K562 (cell line): ENCODE data around the gene SLC35G2. TPM values are rescaled to one million over a fixed set of nuclear protein-coding genes. Genes with fewer than 3 reads are reported as not detected.

Experiments
- ATAC-seq: fragments of 200-7000 bp; cut with Tn5 transposase; 3 replicates; pipeline ENCODE4 v1.9.1; 2020; ENCODE audit warnings: moderate library complexity
- BruUV-seq: library from RNA; stranded (reverse); fragments of 400-500 nt; replicated peaks from 2 replicates; lab custom pipeline; 2021; lab: Mats Ljungman, UMichigan
- CTCF ChIA-PET: fragments of 300-600 bp; formaldehyde crosslinking; extraction: SDS; loops from one replicate; lab custom pipeline; 2021; ENCODE audit warnings: low intra/inter-chr PET ratio; lab: Yijun Ruan, JAX
- POLR2A ChIA-PET: fragments of 300-600, 350-650 bp; sonication (Branson Sonifier 250); formaldehyde crosslinking; extraction: SDS; loops from one replicate; lab custom pipeline; 2021; ENCODE audit warnings: antibody characterized with exemption, inconsistent platforms; lab: Yijun Ruan, JAX
- DNase-seq, 4 experiments: peaks; one replicate each; pipeline versions ENCODE4 v3.0.0 to v3.0.0-alpha.2; 2011 to 2018; ENCODE audit warnings: low spot score in 3 of 4, mixed read lengths in 3 of 4; ENCODE audit errors: extremely low read depth in 1 of 4
- FAIRE-seq: peaks from 2 replicates; lab custom pipeline; 2011; peaks lifted over from hg19 to GRCh38; lab: Jason Lieb, UNC
- H2AFZ ChIP-seq: 2 replicates; pipeline ENCODE4 v1.6.0; 2011; ENCODE audit warnings: low read depth, low read length, control low read depth, inconsistent platforms
- H3K27ac ChIP-seq: fragments of 200-600 bp; 3 replicates; pipeline ENCODE4 v1.8.0; 2011; ENCODE audit warnings: low read depth, mild to moderate bottlenecking, control low read depth, inconsistent platforms, low read length, moderate library complexity, mixed read lengths; ENCODE audit errors: extremely low read depth
- H3K27me3 ChIP-seq, 2 experiments: fragments of 300-600 bp in 1 of 2; 2 replicates in 1 of 2; 3 replicates in 1 of 2; pipeline versions ENCODE4 v1.6.0 to v1.8.0; 2011; ENCODE audit warnings: inconsistent platforms in 2 of 2, low read length in 2 of 2, mild to moderate bottlenecking in 1 of 2, mixed read lengths in 1 of 2, moderate library complexity in 1 of 2; ENCODE audit not compliant: control insufficient read depth in 2 of 2, insufficient read depth in 2 of 2
- H3K36me3 ChIP-seq: fragments of 300-600 bp; 3 replicates; pipeline ENCODE4 v1.8.0; 2011; ENCODE audit warnings: mild to moderate bottlenecking, low read length, inconsistent platforms; ENCODE audit not compliant: control insufficient read depth, insufficient read depth
- H3K4me1 ChIP-seq, 2 experiments: fragments of 200-600 bp in 1 of 2; replicated peaks in 1 of 2; 2 replicates in 1 of 2; 3 replicates in 1 of 2; pipeline versions ENCODE4 v1.5.1 to v1.8.0; 2011; ENCODE audit warnings: inconsistent platforms in 2 of 2, low read length in 2 of 2, mild to moderate bottlenecking in 1 of 2, mixed read lengths in 1 of 2, moderate library complexity in 1 of 2; ENCODE audit not compliant: control insufficient read depth in 2 of 2, insufficient read depth in 2 of 2
- H3K4me2 ChIP-seq: 2 replicates; pipeline ENCODE4 v1.6.1; 2011; ENCODE audit warnings: low read length, control low read depth, inconsistent platforms, mixed read lengths; ENCODE audit not compliant: insufficient read depth
- H3K4me3 ChIP-seq: fragments of 200-600 bp; sonication (generic), shearing (Covaris generic); 2 replicates; pipeline ENCODE4 v1.5.1; 2016; ENCODE audit warnings: control low read depth, inconsistent platforms
- H3K79me2 ChIP-seq: fragments of 200-600 bp; 3 replicates; pipeline ENCODE4 v1.8.0; 2011; ENCODE audit warnings: low read length, inconsistent platforms; ENCODE audit not compliant: control insufficient read depth, insufficient read depth
- H3K9ac ChIP-seq, 2 experiments: 2 replicates each; pipeline versions ENCODE4 v1.6.0 to v1.6.1; 2011; ENCODE audit warnings: low read depth in 2 of 2, low read length in 2 of 2, control low read depth in 1 of 2, inconsistent platforms in 1 of 2, mild to moderate bottlenecking in 1 of 2, mixed read lengths in 1 of 2; ENCODE audit not compliant: insufficient read depth in 1 of 2
- H3K9me1 ChIP-seq: one replicate; pipeline ENCODE4 v1.6.0; 2011; ENCODE audit warnings: inconsistent platforms, mild to moderate bottlenecking, low read length, moderate library complexity; ENCODE audit not compliant: control insufficient read depth, insufficient read depth
- H3K9me3 ChIP-seq: replicated peaks from 2 replicates; pipeline ENCODE4 v1.5.1; 2011; ENCODE audit warnings: low read depth, low read length, inconsistent platforms; ENCODE audit not compliant: control insufficient read depth, insufficient read depth
- H4K20me1 ChIP-seq: replicated peaks from 2 replicates; pipeline ENCODE4 v1.6.1; 2011; ENCODE audit warnings: low read length, inconsistent platforms, mixed read lengths; ENCODE audit not compliant: control insufficient read depth, insufficient read depth
- CHD4 ChIP-seq: fragments of 200-600 bp; sonication (generic); IDR thresholded peaks from 3 replicates; pipeline ENCODE4 v1.6.1; 2012; ENCODE audit warnings: low read depth, mild to moderate bottlenecking, mixed read lengths, low read length, inconsistent platforms; ENCODE audit not compliant: insufficient read depth, insufficient replicate concordance, poor library complexity, severe bottlenecking
- E2F3 ChIP-seq: fragments of 250-450 bp; sonication (Bioruptor Pico); IDR thresholded peaks from 2 replicates; pipeline ENCODE4 v1.4.0; 2020; ENCODE audit warnings: mild to moderate bottlenecking
- ELF2 ChIP-seq: fragments of 250-450 bp; sonication (Bioruptor Pico); IDR thresholded peaks from 2 replicates; pipeline ENCODE4 v1.5.0; 2021; ENCODE audit warnings: mild to moderate bottlenecking
- FOXJ3 ChIP-seq: sonication (generic); formaldehyde crosslinking; IDR thresholded peaks from 2 replicates; pipeline ENCODE4 v1.4.0; 2020; ENCODE audit warnings: mild to moderate bottlenecking, missing genetic modification reagents
- HEY1 ChIP-seq: fragments of 250-450 bp; sonication (Bioruptor Pico); IDR thresholded peaks from 2 replicates; pipeline ENCODE4 v1.5.0; 2020; ENCODE audit warnings: mild to moderate bottlenecking, moderate library complexity, borderline replicate concordance
- NFE2L1 ChIP-seq: fragments of 450-650 bp; IDR thresholded peaks from 2 replicates; pipeline ENCODE4 v1.6.1; 2016; ENCODE audit warnings: missing genetic modification characterization, low read depth, mild to moderate bottlenecking, missing compliant biosample characterization, moderate library complexity, borderline replicate concordance
- NR2F6 ChIP-seq: fragments of 450-650 bp; formaldehyde crosslinking; IDR thresholded peaks from 2 replicates; pipeline ENCODE4 v1.4.0; 2020; ENCODE audit warnings: mild to moderate bottlenecking
- OTX1 ChIP-seq: fragments of 450-650 bp; formaldehyde crosslinking; IDR thresholded peaks from 2 replicates; pipeline ENCODE4 v1.4.0; 2022; ENCODE audit warnings: mild to moderate bottlenecking
- PHTF2 ChIP-seq: fragments of 250-450 bp; sonication (Bioruptor Pico); IDR thresholded peaks from 2 replicates; pipeline ENCODE4 v1.5.0; 2021; ENCODE audit warnings: mild to moderate bottlenecking
- RBM25 ChIP-seq: fragments of 200-400 bp; formaldehyde crosslinking; IDR thresholded peaks from 2 replicates; pipeline ENCODE4 v1.6.1; 2018; ENCODE audit warnings: low read length, low read depth, moderate library complexity; ENCODE audit not compliant: severe bottlenecking
- ZBED1 ChIP-seq: IDR thresholded peaks from 2 replicates; pipeline ENCODE4 v1.6.1; 2014
- ZNF408 ChIP-seq: fragments of 250-450 bp; sonication (Bioruptor Pico); IDR thresholded peaks from 2 replicates; pipeline ENCODE4 v1.4.0; 2020; ENCODE audit warnings: low read depth, mild to moderate bottlenecking, moderate library complexity
- ZNF584 ChIP-seq: fragments of 200-800 bp; sonication (Bioruptor generic); IDR thresholded peaks from 2 replicates; pipeline ENCODE4 v1.6.1; 2016; ENCODE audit warnings: low read depth, mild to moderate bottlenecking, missing genetic modification characterization, missing compliant biosample characterization
- ZNF589 ChIP-seq: fragments of 200-800 bp; sonication (Bioruptor generic); IDR thresholded peaks from 2 replicates; pipeline ENCODE4 v1.6.1; 2016; ENCODE audit warnings: low read depth, missing genetic modification characterization, missing compliant biosample characterization
- WGBS: fragments of 100-300 bp; shearing (Covaris generic); methylation state at CpG from one replicate; pipeline ENCODE4 v1.1.6; 2016; ENCODE audit warnings: low coverage, mixed read lengths; ENCODE audit not compliant: insufficient coverage; ENCODE audit errors: missing lambda C conversion rate; 5-methylcytosine and 5-hydroxymethylcytosine counted together
- in situ Hi-C: fragments of 300-500 bp; cut with MboI; formaldehyde crosslinking; loops from 4 replicates; pipeline ENCODE4 v1.15.0; 2018; ENCODE audit warnings: inconsistent platforms, mixed read lengths
- intact Hi-C: fragments of 100-400 bp; cut with micrococcal nuclease; formaldehyde crosslinking; loops from 2 replicates; pipeline ENCODE4 v1.14.2; 2022
- polyA plus RNA-seq, 8 experiments: library from polyadenylated mRNA; depleted of rRNA in 4 of 8; stranded (reverse) in 5 of 8; unstranded in 3 of 8; fragments of >200 nt; fragmentation: Nextera tagmentation in 2 of 8; fragmentation: Illumina TruSeq in 1 of 8; extraction: Ambion mirVana in 2 of 8; extraction: Trizol in 1 of 8; gene quantifications; 2 replicates each; pipeline versions ENCODE4 v1.2.1 to v1.2.3, GENCODE V29; 2011 to 2014; ENCODE audit warnings: inconsistent platforms in 1 of 8, missing spikeins in 1 of 8
- total RNA-seq, 7 experiments: library from RNA; depleted of rRNA in 6 of 7; stranded (reverse); fragments of >200 nt in 6 of 7; fragmentation: Illumina TruSeq in 2 of 7; extraction: Trizol in 2 of 7; gene quantifications; 2 replicates each; pipeline versions ENCODE4 v1.2.1 to v1.2.3, GENCODE V29; 2011 to 2021; ENCODE audit warnings: low replicate concordance in 1 of 7
- TF ChIP-seq, protein P1 (sequence below): fragments of 250-450 bp; sonication (Bioruptor Pico); IDR thresholded peaks from 2 replicates; pipeline ENCODE4 v1.5.0; 2021
- TF ChIP-seq, protein P2 (sequence below), 2 experiments: IDR thresholded peaks in 1 of 2; conservative IDR thresholded peaks in 1 of 2; 2 replicates each; pipeline ENCODE4 v1.6.1; 2016; ENCODE audit warnings: low read depth in 2 of 2, mild to moderate bottlenecking in 1 of 2, missing compliant biosample characterization in 1 of 2, missing genetic modification characterization in 1 of 2, moderate library complexity in 1 of 2
- TF ChIP-seq, protein P3 (sequence below): sonication (generic); formaldehyde crosslinking; IDR thresholded peaks from 2 replicates; pipeline ENCODE4 v1.8.0; 2022; ENCODE audit warnings: missing genetic modification reagents, mild to moderate bottlenecking, borderline replicate concordance

Gene SLC35G2
- total and polyA plus RNA-seq, 9 of the 15 experiments (the other 6 are each of a cell fraction or from before 2014, with no cell fraction given), result 2.6 to 5.9 (median 3.2) TPM

DNA sequence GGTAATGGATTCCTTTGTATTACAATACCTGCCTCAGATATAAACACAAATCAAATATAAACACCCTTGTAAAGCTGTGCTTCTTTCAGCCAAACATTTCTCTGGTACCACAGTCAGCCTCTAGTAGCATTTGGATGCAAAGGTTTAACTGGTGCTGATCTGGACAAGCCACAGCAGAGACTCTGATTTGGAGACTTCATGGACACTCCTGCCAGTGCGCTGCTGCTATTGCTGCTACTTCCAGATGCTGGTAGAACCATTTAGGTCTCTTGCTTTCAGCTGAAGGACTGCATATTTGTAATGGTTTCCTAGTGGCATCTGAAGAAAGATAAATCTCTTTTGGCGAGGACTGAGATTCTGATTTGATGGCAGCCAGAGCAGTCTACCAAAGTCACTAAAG is 80.0 kb downstream of the SLC35G2 start:
- 58% methylated on average over 2 of the region's 2 CpGs for WGBS
- ChIA-PET CTCF (no interaction called here), POLR2A (interaction anchor here (1.7 kb wide), 1 partner anchor 14 kb away, joined by 6 read pairs; no protein-coding TSS in a partner anchor)
- FAIRE-seq, result no peak
- Histone ChIP-seq H3K4me3 (no peak overlapping the region), H3K9ac (no peak overlapping the region), H3K36me3 (no peaks in the 10 kb centered on the region), H3K79me2 (peaks cover 71% of the 10 kb centered on the region), H3K9me1 (no peaks in the 10 kb centered on the region), H3K27ac (no peak overlapping the region), H3K9me3 (no peaks in the 10 kb centered on the region), H4K20me1 (peaks cover 23% of the 10 kb centered on the region), H3K4me1 (peaks cover 2 to 32% of the 10 kb centered on the region in 2 experiments; a peak in 4 of 5 replicates), H2AFZ (no peak overlapping the region), H3K27me3 (no peaks in the 10 kb centered on the region), H3K4me2 (no peak overlapping the region)
- intact Hi-C loops (no loop called here), in situ Hi-C loops (no loop called here)
- no peak for DNase-seq
- ATAC-seq, result peak; percentile 59
- no TSS peak for BruUV-seq
- TF ChIP-seq, protein P1, sequence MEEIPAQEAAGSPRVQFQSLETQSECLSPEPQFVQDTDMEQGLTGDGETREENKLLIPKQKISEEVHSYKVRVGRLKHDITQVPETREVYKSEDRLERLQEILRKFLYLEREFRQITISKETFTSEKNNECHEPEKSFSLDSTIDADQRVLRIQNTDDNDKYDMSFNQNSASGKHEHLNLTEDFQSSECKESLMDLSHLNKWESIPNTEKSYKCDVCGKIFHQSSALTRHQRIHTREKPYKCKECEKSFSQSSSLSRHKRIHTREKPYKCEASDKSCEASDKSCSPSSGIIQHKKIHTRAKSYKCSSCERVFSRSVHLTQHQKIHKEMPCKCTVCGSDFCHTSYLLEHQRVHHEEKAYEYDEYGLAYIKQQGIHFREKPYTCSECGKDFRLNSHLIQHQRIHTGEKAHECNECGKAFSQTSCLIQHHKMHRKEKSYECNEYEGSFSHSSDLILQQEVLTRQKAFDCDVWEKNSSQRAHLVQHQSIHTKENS (CRISPR knock-in tag), result no peak
- no peak for TF ChIP-seq ZNF589 (CRISPR knock-in tag)
- TF ChIP-seq NFE2L1 (tag), result no peak
- TF ChIP-seq E2F3 (CRISPR knock-in tag), result no peak
- no peak for TF ChIP-seq ZBED1
- TF ChIP-seq RBM25, result no peak
- no peak for TF ChIP-seq HEY1
- no peak for TF ChIP-seq OTX1 (CRISPR knock-in tag)
- no peak for TF ChIP-seq FOXJ3 (CRISPR knock-in tag)
- TF ChIP-seq, protein P2, sequence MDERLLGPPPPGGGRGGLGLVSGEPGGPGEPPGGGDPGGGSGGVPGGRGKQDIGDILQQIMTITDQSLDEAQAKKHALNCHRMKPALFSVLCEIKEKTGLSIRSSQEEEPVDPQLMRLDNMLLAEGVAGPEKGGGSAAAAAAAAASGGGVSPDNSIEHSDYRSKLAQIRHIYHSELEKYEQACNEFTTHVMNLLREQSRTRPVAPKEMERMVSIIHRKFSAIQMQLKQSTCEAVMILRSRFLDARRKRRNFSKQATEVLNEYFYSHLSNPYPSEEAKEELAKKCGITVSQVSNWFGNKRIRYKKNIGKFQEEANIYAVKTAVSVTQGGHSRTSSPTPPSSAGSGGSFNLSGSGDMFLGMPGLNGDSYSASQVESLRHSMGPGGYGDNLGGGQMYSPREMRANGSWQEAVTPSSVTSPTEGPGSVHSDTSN (CRISPR knock-in tag; IDR thresholded peaks at IDR 0.05; ENCODE audit: low read depth), result no peak
- TF ChIP-seq, protein P2 (tag; conservative IDR thresholded peaks at IDR 0.05; ENCODE audit: low read depth), result no peak
- TF ChIP-seq CHD4, result no peak
- TF ChIP-seq PHTF2 (CRISPR knock-in tag), result no peak
- TF ChIP-seq ZNF584, result no peak
- no peak for TF ChIP-seq ELF2 (CRISPR knock-in tag)
- TF ChIP-seq NR2F6 (CRISPR knock-in tag), result no peak
- no peak for TF ChIP-seq ZNF408 (CRISPR knock-in tag)
- TF ChIP-seq, protein P3, sequence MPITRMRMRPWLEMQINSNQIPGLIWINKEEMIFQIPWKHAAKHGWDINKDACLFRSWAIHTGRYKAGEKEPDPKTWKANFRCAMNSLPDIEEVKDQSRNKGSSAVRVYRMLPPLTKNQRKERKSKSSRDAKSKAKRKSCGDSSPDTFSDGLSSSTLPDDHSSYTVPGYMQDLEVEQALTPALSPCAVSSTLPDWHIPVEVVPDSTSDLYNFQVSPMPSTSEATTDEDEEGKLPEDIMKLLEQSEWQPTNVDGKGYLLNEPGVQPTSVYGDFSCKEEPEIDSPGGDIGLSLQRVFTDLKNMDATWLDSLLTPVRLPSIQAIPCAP (CRISPR knock-in tag), result no peak
